NB4 (cell line): ENCODE data around the gene SYT11.
A peak's percentile ranks its signal among the peaks of the same experiment; 100 is the strongest.

Experiments used
- DNase-seq: peaks from one replicate; pipeline ENCODE4 v3.0.0; 2010; ENCODE audit warnings: low read depth
- H3K4me3 ChIP-seq: one replicate; pipeline ENCODE4 v1.5.1; 2011; ENCODE audit warnings: mild to moderate bottlenecking, low read depth, low read length, moderate library complexity
- MYC ChIP-seq: IDR thresholded peaks from 2 replicates; pipeline ENCODE4 v1.6.1; 2011; ENCODE audit warnings: low read depth, low read length
- POLR2A ChIP-seq: IDR thresholded peaks from 2 replicates; pipeline ENCODE4 v1.6.1; 2011; ENCODE audit warnings: mild to moderate bottlenecking; ENCODE audit not compliant: insufficient read length; ENCODE audit errors: extremely low read depth
- TF ChIP-seq, protein P1 (sequence below): IDR thresholded peaks from one replicate; pipeline ENCODE4 v1.5.1; 2012; ENCODE audit warnings: low read depth, low read length
- TF ChIP-seq, protein P2 (sequence below): IDR thresholded peaks from 2 replicates; pipeline ENCODE4 v1.6.1; 2011; ENCODE audit warnings: low read depth, low read length

The SYT11 gene

DNA sequence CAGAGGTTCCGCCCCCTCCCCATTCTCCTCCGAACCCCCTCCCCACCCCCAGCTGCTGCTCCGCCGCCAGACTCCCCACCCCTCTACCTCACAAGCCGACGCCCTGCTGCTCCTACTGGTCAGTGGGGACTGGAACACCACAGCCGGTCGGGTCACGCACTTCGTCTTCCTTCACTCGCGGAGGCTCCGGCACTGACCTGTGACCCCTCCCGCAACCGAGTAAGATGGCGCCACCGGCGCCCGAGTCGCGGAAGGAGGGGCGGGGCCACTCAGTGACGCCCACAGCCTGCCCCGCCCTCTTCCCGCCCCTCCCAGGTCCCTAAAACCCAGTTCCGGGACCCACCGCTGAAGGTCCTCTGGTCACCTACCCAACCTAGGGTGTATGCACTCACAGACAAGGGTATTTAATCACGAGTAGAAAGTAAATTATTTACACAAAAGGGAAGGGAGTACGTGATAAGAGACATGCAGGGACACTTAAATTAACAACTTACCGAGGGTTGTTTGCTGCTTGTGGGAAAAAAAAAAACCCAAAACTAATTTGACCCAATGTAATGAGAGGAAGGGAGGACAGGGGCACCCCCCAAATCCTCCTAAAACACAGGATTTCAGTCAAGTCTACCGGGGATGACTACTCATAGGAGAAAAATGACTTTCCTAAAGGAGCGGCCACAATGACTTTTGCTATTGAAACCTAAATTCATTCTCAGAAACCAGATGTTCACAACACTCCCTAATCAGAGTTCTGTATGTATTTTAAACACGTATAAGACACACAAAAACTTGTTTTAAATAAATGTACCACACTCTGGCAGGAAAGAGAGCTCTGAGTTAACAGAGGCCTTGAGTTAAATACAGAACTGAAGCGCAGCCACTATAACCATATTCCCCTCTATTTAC, 52.0 kb downstream of the SYT11 start, which contains the start of gene RIT1:
RIT1 (minus strand) TSS at position 194 of the 900 bp plus-strand sequence. CDS start 588 bp downstream, outside the sequence.
- TF ChIP-seq, protein P1, sequence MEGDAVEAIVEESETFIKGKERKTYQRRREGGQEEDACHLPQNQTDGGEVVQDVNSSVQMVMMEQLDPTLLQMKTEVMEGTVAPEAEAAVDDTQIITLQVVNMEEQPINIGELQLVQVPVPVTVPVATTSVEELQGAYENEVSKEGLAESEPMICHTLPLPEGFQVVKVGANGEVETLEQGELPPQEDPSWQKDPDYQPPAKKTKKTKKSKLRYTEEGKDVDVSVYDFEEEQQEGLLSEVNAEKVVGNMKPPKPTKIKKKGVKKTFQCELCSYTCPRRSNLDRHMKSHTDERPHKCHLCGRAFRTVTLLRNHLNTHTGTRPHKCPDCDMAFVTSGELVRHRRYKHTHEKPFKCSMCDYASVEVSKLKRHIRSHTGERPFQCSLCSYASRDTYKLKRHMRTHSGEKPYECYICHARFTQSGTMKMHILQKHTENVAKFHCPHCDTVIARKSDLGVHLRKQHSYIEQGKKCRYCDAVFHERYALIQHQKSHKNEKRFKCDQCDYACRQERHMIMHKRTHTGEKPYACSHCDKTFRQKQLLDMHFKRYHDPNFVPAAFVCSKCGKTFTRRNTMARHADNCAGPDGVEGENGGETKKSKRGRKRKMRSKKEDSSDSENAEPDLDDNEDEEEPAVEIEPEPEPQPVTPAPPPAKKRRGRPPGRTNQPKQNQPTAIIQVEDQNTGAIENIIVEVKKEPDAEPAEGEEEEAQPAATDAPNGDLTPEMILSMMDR, result no peak
- peak; percentile 37 for TF ChIP-seq POLR2A
- TF ChIP-seq, protein P2, sequence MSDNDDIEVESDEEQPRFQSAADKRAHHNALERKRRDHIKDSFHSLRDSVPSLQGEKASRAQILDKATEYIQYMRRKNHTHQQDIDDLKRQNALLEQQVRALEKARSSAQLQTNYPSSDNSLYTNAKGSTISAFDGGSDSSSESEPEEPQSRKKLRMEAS, result 0 out of 2 replicates have a peak, but pooled peaks have one; percentile 15
- peak within 1 kb of the TSS; percentile 75 for H3K4me3 ChIP-seq
- peak; percentile 86 for DNase-seq

DNA sequence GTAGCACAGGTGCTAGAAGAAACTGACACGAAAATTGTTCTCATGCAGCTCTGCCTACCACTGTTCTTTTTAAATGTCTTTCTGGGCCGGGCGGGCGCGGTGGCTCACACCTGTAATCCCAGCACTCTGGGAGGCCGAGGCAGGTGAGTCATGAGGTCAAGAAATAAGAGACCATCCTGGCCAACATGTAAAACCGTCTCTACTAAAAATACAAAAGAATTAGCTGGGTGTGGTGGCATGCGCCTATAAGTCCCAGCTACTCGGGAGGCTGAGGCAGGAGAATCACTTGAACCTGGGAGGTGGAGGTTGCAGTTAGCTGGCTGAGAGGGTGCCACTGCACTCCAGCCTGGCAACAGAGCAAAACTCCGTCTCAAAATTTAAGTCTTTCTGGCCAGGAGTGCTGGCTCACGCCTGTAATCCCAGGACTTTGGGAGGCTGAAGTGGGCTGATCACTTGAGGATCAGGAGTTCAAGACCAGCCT, 52.7 kb downstream of the SYT11 start:
- H3K4me3 ChIP-seq, result peak overlapping the region; percentile 75
- TF ChIP-seq MYC (no peak), POLR2A (no peak)
- TF ChIP-seq, protein P1, result no peak
- TF ChIP-seq, protein P2, result no peak
- no peak for DNase-seq

DNA sequence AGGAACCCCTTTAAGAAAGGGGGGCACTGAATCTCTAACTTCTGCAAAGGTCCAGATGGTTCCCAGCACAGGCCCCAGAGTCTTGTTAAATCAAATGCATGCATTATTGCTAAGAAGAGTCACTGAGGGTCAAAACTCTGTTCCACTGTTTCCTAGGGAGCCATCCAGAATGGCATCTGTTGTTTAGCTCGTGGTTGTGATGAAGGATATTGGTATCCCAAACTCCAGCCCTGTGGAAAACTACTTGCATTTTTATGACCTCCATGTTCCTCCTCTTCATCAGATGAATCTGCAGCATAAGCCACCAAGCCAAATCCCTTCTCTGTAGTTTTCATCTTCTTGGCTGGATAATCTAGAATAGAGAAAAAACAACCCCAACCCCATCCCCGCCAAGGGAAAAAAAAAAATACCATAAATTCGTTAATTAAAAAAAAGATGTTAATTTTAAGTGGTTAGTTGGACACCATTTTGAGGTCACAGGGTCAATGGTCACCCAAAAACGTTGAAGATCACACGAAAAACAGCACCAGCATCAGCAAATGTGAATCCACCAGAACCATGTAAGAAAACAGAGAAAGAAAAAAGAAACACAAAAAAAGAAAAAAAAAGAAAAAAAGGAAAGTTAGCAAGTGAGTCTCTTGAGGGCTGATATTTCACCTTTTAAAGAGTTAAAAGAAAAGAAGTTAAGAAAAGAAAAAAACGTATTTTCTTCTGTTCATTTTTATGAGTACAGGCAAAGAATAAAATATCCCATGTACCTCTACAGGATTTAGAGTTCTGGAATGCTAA, 54.8 kb downstream of the SYT11 start:
- TF ChIP-seq MYC, result no peak
- TF ChIP-seq, protein P1, result no peak
- no peak for TF ChIP-seq POLR2A
- TF ChIP-seq, protein P2, result no peak
- no peak for DNase-seq
- no peak overlapping the region for H3K4me3 ChIP-seq

DNA sequence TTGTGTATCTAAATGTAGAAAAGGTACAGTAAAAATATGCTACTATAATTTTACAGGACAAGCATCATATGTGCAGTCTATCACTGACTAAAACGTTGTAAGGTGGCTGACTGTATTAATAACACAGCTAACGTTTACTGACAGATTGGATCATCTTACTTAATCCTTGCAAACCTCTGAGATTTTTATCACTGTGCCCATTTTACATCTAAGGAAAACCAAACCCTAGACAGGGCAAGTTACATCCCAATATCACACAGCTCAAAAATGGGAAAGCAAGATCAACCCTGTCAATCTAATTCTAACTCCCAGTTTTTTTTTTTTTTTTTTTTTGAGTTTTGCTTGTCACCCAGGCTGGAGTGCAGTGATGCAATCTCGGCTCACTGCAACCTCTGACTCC, 59.3 kb downstream of the SYT11 start:
- no peak for DNase-seq
- no peak for TF ChIP-seq MYC
- H3K4me3 ChIP-seq, result no peak overlapping the region

DNA sequence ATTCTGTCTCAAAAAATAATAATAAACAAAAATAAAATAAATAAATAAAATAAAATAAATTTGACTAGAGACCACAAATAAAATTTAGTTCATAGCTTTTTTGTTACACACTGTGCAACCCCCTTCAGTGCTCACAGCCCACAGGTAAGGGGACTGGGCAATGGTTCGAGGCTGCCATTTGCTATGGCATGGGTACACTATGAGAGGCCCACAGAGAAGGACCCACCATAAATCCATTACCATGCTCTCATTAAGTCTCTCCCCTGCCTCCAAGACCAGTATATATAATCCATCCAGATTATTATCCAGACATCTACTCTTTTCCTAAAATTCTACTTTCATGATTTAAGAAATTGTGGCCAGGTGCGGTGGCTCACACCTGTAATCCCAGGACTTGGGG, 60.4 kb downstream of the SYT11 start:
- TF ChIP-seq, protein P2, result no peak
- TF ChIP-seq POLR2A, result no peak
- TF ChIP-seq, protein P1, result no peak
- no peak for TF ChIP-seq MYC
- H3K4me3 ChIP-seq, result no peak overlapping the region
- no peak for DNase-seq

DNA sequence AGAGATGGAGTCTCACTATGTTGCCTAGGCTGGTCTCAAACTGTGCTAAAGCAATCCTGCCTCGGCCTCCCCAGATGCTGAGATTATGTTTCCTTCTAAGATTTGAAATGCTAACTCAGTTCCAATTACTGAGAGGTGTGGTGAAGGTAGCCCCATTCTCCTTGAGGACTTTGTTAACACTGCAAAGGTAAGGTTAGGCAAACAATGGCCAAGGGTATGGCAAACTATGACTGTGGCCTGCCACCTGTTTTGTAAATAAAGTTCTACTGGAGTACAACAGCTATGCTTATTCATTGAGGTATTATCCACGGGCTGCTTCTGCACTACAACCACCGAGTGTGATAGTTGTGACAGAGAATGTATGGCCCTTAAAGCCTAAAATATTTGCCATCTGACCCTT, 61.4 kb downstream of the SYT11 start:
- no peak overlapping the region for H3K4me3 ChIP-seq
- TF ChIP-seq, protein P2, result no peak
- TF ChIP-seq MYC, result no peak
- no peak for TF ChIP-seq POLR2A
- TF ChIP-seq, protein P1, result no peak
- no peak for DNase-seq
